K562 (cell line): ENCODE results near the gene HCST. TPM values are rescaled to one million over a fixed set of nuclear protein-coding genes. Genes with fewer than 3 reads are reported as not detected.
"Not testable (repeated sequence)": the region's sequence is repeated elsewhere in the genome, so short reads cannot be mapped to it uniquely, and the experiment has no call there.

Source experiments
- ATAC-seq: fragments of 200-7000 bp; cut with Tn5 transposase; 3 replicates; pipeline ENCODE4 v1.9.1; 2020; ENCODE audit warnings: moderate library complexity
- BruUV-seq: library from RNA; stranded (reverse); fragments of 400-500 nt; replicated peaks from 2 replicates; lab custom pipeline; 2021; lab: Mats Ljungman, UMichigan
- CTCF ChIA-PET: fragments of 300-600 bp; formaldehyde crosslinking; extraction: SDS; loops from one replicate; lab custom pipeline; 2021; ENCODE audit warnings: low intra/inter-chr PET ratio; lab: Yijun Ruan, JAX
- POLR2A ChIA-PET: fragments of 300-600, 350-650 bp; sonication (Branson Sonifier 250); formaldehyde crosslinking; extraction: SDS; loops from one replicate; lab custom pipeline; 2021; ENCODE audit warnings: antibody characterized with exemption, inconsistent platforms; lab: Yijun Ruan, JAX
- DNase-seq, 4 experiments: peaks; one replicate each; pipeline versions ENCODE4 v3.0.0 to v3.0.0-alpha.2; 2011 to 2018; ENCODE audit warnings: low spot score in 3 of 4, mixed read lengths in 3 of 4; ENCODE audit errors: extremely low read depth in 1 of 4
- FAIRE-seq: peaks from 2 replicates; lab custom pipeline; 2011; peaks lifted over from hg19 to GRCh38; lab: Jason Lieb, UNC
- H2AFZ ChIP-seq: 2 replicates; pipeline ENCODE4 v1.6.0; 2011; ENCODE audit warnings: low read depth, low read length, control low read depth, inconsistent platforms
- H3K27ac ChIP-seq: fragments of 200-600 bp; 3 replicates; pipeline ENCODE4 v1.8.0; 2011; ENCODE audit warnings: low read depth, mild to moderate bottlenecking, control low read depth, inconsistent platforms, low read length, moderate library complexity, mixed read lengths; ENCODE audit errors: extremely low read depth
- H3K27me3 ChIP-seq, 2 experiments: fragments of 300-600 bp in 1 of 2; 2 replicates in 1 of 2; 3 replicates in 1 of 2; pipeline versions ENCODE4 v1.6.0 to v1.8.0; 2011; ENCODE audit warnings: inconsistent platforms in 2 of 2, low read length in 2 of 2, mild to moderate bottlenecking in 1 of 2, mixed read lengths in 1 of 2, moderate library complexity in 1 of 2; ENCODE audit not compliant: control insufficient read depth in 2 of 2, insufficient read depth in 2 of 2
- H3K36me3 ChIP-seq: fragments of 300-600 bp; 3 replicates; pipeline ENCODE4 v1.8.0; 2011; ENCODE audit warnings: mild to moderate bottlenecking, low read length, inconsistent platforms; ENCODE audit not compliant: control insufficient read depth, insufficient read depth
- H3K4me1 ChIP-seq, 2 experiments: fragments of 200-600 bp in 1 of 2; replicated peaks in 1 of 2; 2 replicates in 1 of 2; 3 replicates in 1 of 2; pipeline versions ENCODE4 v1.5.1 to v1.8.0; 2011; ENCODE audit warnings: inconsistent platforms in 2 of 2, low read length in 2 of 2, mild to moderate bottlenecking in 1 of 2, mixed read lengths in 1 of 2, moderate library complexity in 1 of 2; ENCODE audit not compliant: control insufficient read depth in 2 of 2, insufficient read depth in 2 of 2
- H3K4me2 ChIP-seq: 2 replicates; pipeline ENCODE4 v1.6.1; 2011; ENCODE audit warnings: low read length, control low read depth, inconsistent platforms, mixed read lengths; ENCODE audit not compliant: insufficient read depth
- H3K4me3 ChIP-seq: fragments of 200-600 bp; sonication (generic), shearing (Covaris generic); 2 replicates; pipeline ENCODE4 v1.5.1; 2016; ENCODE audit warnings: control low read depth, inconsistent platforms
- H3K79me2 ChIP-seq: fragments of 200-600 bp; 3 replicates; pipeline ENCODE4 v1.8.0; 2011; ENCODE audit warnings: low read length, inconsistent platforms; ENCODE audit not compliant: control insufficient read depth, insufficient read depth
- H3K9ac ChIP-seq, 2 experiments: 2 replicates each; pipeline versions ENCODE4 v1.6.0 to v1.6.1; 2011; ENCODE audit warnings: low read depth in 2 of 2, low read length in 2 of 2, control low read depth in 1 of 2, inconsistent platforms in 1 of 2, mild to moderate bottlenecking in 1 of 2, mixed read lengths in 1 of 2; ENCODE audit not compliant: insufficient read depth in 1 of 2
- H3K9me1 ChIP-seq: one replicate; pipeline ENCODE4 v1.6.0; 2011; ENCODE audit warnings: inconsistent platforms, mild to moderate bottlenecking, low read length, moderate library complexity; ENCODE audit not compliant: control insufficient read depth, insufficient read depth
- H3K9me3 ChIP-seq: replicated peaks from 2 replicates; pipeline ENCODE4 v1.5.1; 2011; ENCODE audit warnings: low read depth, low read length, inconsistent platforms; ENCODE audit not compliant: control insufficient read depth, insufficient read depth
- H4K20me1 ChIP-seq: replicated peaks from 2 replicates; pipeline ENCODE4 v1.6.1; 2011; ENCODE audit warnings: low read length, inconsistent platforms, mixed read lengths; ENCODE audit not compliant: control insufficient read depth, insufficient read depth
- ADNP ChIP-seq: fragments of 200-800 bp; sonication (Bioruptor generic); IDR thresholded peaks from 2 replicates; pipeline ENCODE4 v1.6.1; 2016; ENCODE audit warnings: missing genetic modification characterization, missing compliant biosample characterization
- GABPB1 ChIP-seq: sonication (generic); formaldehyde crosslinking; IDR thresholded peaks from 2 replicates; pipeline ENCODE4 v1.8.0; 2022; ENCODE audit warnings: mild to moderate bottlenecking, missing genetic modification reagents
- JUNB ChIP-seq: fragments of 450-650 bp; formaldehyde crosslinking; conservative IDR thresholded peaks from 2 replicates; pipeline ENCODE4 v1.4.0; 2020; ENCODE audit warnings: mild to moderate bottlenecking
- KAT7 ChIP-seq: sonication (generic); formaldehyde crosslinking; IDR thresholded peaks from 2 replicates; pipeline ENCODE4 v1.8.0; 2022; ENCODE audit warnings: missing genetic modification reagents, mild to moderate bottlenecking, borderline replicate concordance
- KAT8 ChIP-seq: fragments of 450-650 bp; IDR thresholded peaks from 2 replicates; pipeline ENCODE4 v1.6.1; 2016; ENCODE audit warnings: low read depth, mild to moderate bottlenecking
- KDM4B ChIP-seq, 2 experiments: fragments of 450-650 bp in 1 of 2; sonication (generic) in 1 of 2; IDR thresholded peaks; 2 replicates each; pipeline ENCODE4 v1.6.1; 2016 to 2017; ENCODE audit warnings: borderline replicate concordance in 2 of 2, antibody characterized with exemption in 1 of 2, low read depth in 1 of 2, mild to moderate bottlenecking in 1 of 2
- RNF2 ChIP-seq: sonication (generic); IDR thresholded peaks from 2 replicates; pipeline ENCODE4 v1.6.1; 2016
- SMC3 ChIP-seq: conservative IDR thresholded peaks from 2 replicates; pipeline ENCODE4 v1.6.1; 2011; ENCODE audit warnings: low read depth, low read length, improper control_type of control experiment; ENCODE audit not compliant: insufficient read depth
- TEAD2 ChIP-seq: fragments of 450-650 bp; IDR thresholded peaks from 2 replicates; pipeline ENCODE4 v1.6.1; 2016; ENCODE audit warnings: missing genetic modification characterization, control low read depth, missing compliant biosample characterization
- ZFX ChIP-seq: sonication (generic); formaldehyde crosslinking; IDR thresholded peaks from 2 replicates; pipeline ENCODE4 v1.8.0; 2022; ENCODE audit warnings: mild to moderate bottlenecking, missing genetic modification reagents, moderate library complexity
- ZNF583 ChIP-seq: fragments of 250-450 bp; sonication (Bioruptor Pico); IDR thresholded peaks from 2 replicates; pipeline ENCODE4 v1.4.0; 2020
- WGBS: fragments of 100-300 bp; shearing (Covaris generic); methylation state at CpG from one replicate; pipeline ENCODE4 v1.1.6; 2016; ENCODE audit warnings: low coverage, mixed read lengths; ENCODE audit not compliant: insufficient coverage; ENCODE audit errors: missing lambda C conversion rate; 5-methylcytosine and 5-hydroxymethylcytosine counted together
- in situ Hi-C: fragments of 300-500 bp; cut with MboI; formaldehyde crosslinking; loops from 4 replicates; pipeline ENCODE4 v1.15.0; 2018; ENCODE audit warnings: inconsistent platforms, mixed read lengths
- intact Hi-C: fragments of 100-400 bp; cut with micrococcal nuclease; formaldehyde crosslinking; loops from 2 replicates; pipeline ENCODE4 v1.14.2; 2022
- polyA plus RNA-seq, 8 experiments: library from polyadenylated mRNA; depleted of rRNA in 4 of 8; stranded (reverse) in 5 of 8; unstranded in 3 of 8; fragments of >200 nt; fragmentation: Nextera tagmentation in 2 of 8; fragmentation: Illumina TruSeq in 1 of 8; extraction: Ambion mirVana in 2 of 8; extraction: Trizol in 1 of 8; gene quantifications; 2 replicates each; pipeline versions ENCODE4 v1.2.1 to v1.2.3, GENCODE V29; 2011 to 2014; ENCODE audit warnings: inconsistent platforms in 1 of 8, missing spikeins in 1 of 8
- total RNA-seq, 7 experiments: library from RNA; depleted of rRNA in 6 of 7; stranded (reverse); fragments of >200 nt in 6 of 7; fragmentation: Illumina TruSeq in 2 of 7; extraction: Trizol in 2 of 7; gene quantifications; 2 replicates each; pipeline versions ENCODE4 v1.2.1 to v1.2.3, GENCODE V29; 2011 to 2021; ENCODE audit warnings: low replicate concordance in 1 of 7
- TF ChIP-seq, protein P1 (sequence below): fragments of 450-650 bp; IDR thresholded peaks from 2 replicates; pipeline ENCODE4 v1.6.1; 2016; ENCODE audit warnings: antibody characterized with exemption
- TF ChIP-seq, protein P2 (sequence below): sonication (generic); formaldehyde crosslinking; IDR thresholded peaks from 2 replicates; pipeline ENCODE4 v1.8.0; 2022; ENCODE audit warnings: mild to moderate bottlenecking, missing genetic modification reagents, borderline replicate concordance

The HCST gene
- total and polyA plus RNA-seq, 9 of the 15 experiments (the other 6 are each of a cell fraction or from before 2014, with no cell fraction given): 0.29 to 1.9 (median 0.95) TPM; not detected in 2

DNA sequence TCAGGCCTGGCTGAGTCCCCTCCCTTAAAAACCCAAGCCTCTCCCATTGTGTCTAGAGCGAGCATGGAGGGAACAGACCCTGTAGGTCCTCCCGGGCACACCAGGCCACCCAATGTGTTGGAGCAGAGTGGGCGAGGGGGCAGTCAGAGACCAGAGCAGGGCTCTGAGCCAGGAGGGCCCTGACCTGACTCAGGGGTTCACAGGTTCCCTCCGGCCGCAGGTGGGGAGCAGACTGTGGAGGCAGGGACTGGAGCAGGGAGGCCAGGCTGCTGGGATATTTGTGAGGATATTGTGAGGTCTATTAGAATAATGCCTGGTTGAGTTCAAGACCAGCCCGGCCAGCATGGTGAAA is 7.3 kb downstream of the HCST start:
- TF ChIP-seq, protein P1, sequence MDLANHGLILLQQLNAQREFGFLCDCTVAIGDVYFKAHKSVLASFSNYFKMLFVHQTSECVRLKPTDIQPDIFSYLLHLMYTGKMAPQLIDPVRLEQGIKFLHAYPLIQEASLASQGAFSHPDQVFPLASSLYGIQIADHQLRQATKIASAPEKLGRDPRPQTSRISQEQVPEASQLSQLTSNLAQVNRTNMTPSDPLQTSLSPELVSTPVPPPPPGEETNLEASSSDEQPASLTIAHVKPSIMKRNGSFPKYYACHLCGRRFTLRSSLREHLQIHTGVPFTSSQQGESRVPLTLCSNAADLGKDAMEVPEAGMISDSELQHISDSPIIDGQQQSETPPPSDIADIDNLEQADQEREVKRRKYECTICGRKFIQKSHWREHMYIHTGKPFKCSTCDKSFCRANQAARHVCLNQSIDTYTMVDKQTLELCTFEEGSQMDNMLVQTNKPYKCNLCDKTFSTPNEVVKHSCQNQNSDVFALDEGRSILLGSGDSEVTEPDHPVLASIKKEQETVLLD: no peak
- TF ChIP-seq, protein P2, sequence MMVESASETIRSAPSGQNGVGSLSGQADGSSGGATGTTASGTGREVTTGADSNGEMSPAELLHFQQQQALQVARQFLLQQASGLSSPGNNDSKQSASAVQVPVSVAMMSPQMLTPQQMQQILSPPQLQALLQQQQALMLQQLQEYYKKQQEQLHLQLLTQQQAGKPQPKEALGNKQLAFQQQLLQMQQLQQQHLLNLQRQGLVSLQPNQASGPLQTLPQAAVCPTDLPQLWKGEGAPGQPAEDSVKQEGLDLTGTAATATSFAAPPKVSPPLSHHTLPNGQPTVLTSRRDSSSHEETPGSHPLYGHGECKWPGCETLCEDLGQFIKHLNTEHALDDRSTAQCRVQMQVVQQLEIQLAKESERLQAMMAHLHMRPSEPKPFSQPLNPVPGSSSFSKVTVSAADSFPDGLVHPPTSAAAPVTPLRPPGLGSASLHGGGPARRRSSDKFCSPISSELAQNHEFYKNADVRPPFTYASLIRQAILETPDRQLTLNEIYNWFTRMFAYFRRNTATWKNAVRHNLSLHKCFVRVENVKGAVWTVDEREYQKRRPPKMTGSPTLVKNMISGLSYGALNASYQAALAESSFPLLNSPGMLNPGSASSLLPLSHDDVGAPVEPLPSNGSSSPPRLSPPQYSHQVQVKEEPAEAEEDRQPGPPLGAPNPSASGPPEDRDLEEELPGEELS (CRISPR knock-in tag): no peak
- TF ChIP-seq RNF2: no peak
- TF ChIP-seq KAT7 (CRISPR knock-in tag): no peak
- no peak for TF ChIP-seq JUNB
- TF ChIP-seq ZFX (CRISPR knock-in tag): 0 out of 2 replicates have a peak, but pooled peaks have one; percentile 36
- no peak for TF ChIP-seq TEAD2 (tag)
- TF ChIP-seq SMC3: no peak
- TF ChIP-seq ZNF583 (CRISPR knock-in tag): no peak
- no peak for TF ChIP-seq KAT8
- no peak for TF ChIP-seq ADNP
- no peak for TF ChIP-seq KDM4B (IDR thresholded peaks at IDR 0.05; ENCODE audit: borderline replicate concordance in 2 of 2, low read depth in 1 of 2)
- TF ChIP-seq GABPB1 (CRISPR knock-in tag): 0 out of 2 replicates have a peak, but pooled peaks have one; percentile 3
- ATAC-seq (no peak), FAIRE-seq (no peak), DNase-seq (no peak)
- Histone ChIP-seq H3K27ac (peak overlapping the region; percentile 57; the same call in 1 of the 3 replicates), H3K36me3 (no peaks in the 10 kb centered on the region), H3K79me2 (no peaks in the 10 kb centered on the region), H3K4me3 (no peak overlapping the region), H3K4me2 (peak overlapping the region; percentile 11; the same call in 1 of the 2 replicates), H3K9me3 (no peaks in the 10 kb centered on the region), H2AFZ (peak overlapping the region; percentile 83), H3K9me1 (no peaks in the 10 kb centered on the region), H4K20me1 (no peaks in the 10 kb centered on the region), H3K4me1 (peaks cover 31 to 33% of the 10 kb centered on the region in 2 experiments), H3K27me3 (no peaks in the 10 kb centered on the region), H3K9ac (peak overlapping the region in 1 of 2 experiments; percentile 85; a peak in 2 of 4 replicates)
- POLR2A ChIA-PET: interaction anchor here (0.7 to 0.8 kb wide), 2 partner anchors 81 to 384 kb away, joined by 3 to 4 read pairs; no protein-coding TSS in a partner anchor
- intact Hi-C loops (no loop called here), in situ Hi-C loops (no loop called here)
- 62% methylated on average over 6 of the region's 6 CpGs for WGBS
- CTCF ChIA-PET: no interaction called here
- no TSS peak for BruUV-seq

DNA sequence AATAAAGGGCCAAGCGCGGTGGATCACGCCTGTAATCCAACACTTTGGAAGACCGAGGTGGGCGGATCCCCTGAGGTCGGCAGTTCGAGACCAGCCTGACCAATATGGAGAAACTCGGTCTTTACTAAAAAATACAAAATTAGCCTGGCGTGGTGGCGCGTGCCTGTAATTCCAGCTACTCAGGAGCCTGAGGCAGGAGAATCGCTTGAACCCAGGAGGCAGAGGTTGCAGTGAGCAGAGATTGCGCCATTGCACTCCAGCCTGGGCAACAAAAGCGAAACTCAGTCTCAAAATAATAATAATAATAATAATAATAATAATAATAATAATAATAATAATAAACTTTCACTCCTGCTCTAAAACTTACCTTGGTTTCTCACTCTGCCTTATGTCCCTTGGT is 8.0 kb downstream of the HCST start:
- BruUV-seq, FAIRE-seq: not testable (repeated sequence)

More for the DNA sequence above, 8.0 kb downstream of the HCST start:
- H4K20me1 ChIP-seq, in situ Hi-C loops, H3K27ac ChIP-seq, DNase-seq, CTCF ChIA-PET, H3K36me3 ChIP-seq, POLR2A ChIA-PET, H3K79me2 ChIP-seq, H3K4me3 ChIP-seq, H3K9ac ChIP-seq, H2AFZ ChIP-seq, ATAC-seq, H3K27me3 ChIP-seq, H3K9me3 ChIP-seq, intact Hi-C loops, H3K4me2 ChIP-seq, H3K9me1 ChIP-seq: not testable (repeated sequence)
- peaks cover 31 to 33% of the 10 kb centered on the region in 2 experiments for H3K4me1 ChIP-seq
- WGBS: 72% methylated on average over 14 of the region's 14 CpGs
